Heart left ventricle (tissue), 16 donors: ENCODE data around the gene AHCYL1. TPM values are rescaled to one million over a fixed set of nuclear protein-coding genes. Genes with fewer than 3 reads are reported as not detected.

Source experiments
- ATAC-seq, 4 donors: fragments of 200-7000 bp; cut with Tn5 transposase; one replicate each; pipeline ENCODE4 v1.9.1; 2020 to 2022; ENCODE audit warnings: moderate library complexity in 4 of 4, mild to moderate bottlenecking in 3 of 4, moderate number of reproducible peaks in 1 of 4
- DNase-seq, 5 donors: peaks; one replicate each; pipeline ENCODE4 v3.0.0-alpha.2; 2020
- H3K27ac ChIP-seq, 12 donors: fragments of 200-600 bp; sonication (generic) in 4 of 12; one replicate each; pipeline versions ENCODE4 v1.5.0 to v1.8.0; 2016 to 2022; ENCODE audit warnings: mild to moderate bottlenecking in 2 of 12
- H3K27me3 ChIP-seq, 9 donors: fragments of 200-600 bp; sonication (generic) in 2 of 9; one replicate each; pipeline versions ENCODE4 v1.5.1 to v1.8.0; 2016 to 2022; ENCODE audit warnings: mild to moderate bottlenecking in 3 of 9
- H3K36me3 ChIP-seq, 9 donors: fragments of 200-600 bp; sonication (generic) in 2 of 9; one replicate each; pipeline versions ENCODE4 v1.5.0 to v1.8.0; 2018 to 2022; ENCODE audit warnings: mild to moderate bottlenecking in 2 of 9
- H3K4me1 ChIP-seq, 12 donors: fragments of 200-600 bp; sonication (generic) in 4 of 12; one replicate each; pipeline versions ENCODE4 v1.5.0 to v1.8.0; 2016 to 2022; ENCODE audit warnings: mild to moderate bottlenecking in 3 of 12
- H3K4me3 ChIP-seq, 12 donors: fragments of 200-600 bp; sonication (generic) in 4 of 12; one replicate each; pipeline versions ENCODE4 v1.5.0 to v1.8.0; 2017 to 2022; ENCODE audit warnings: mild to moderate bottlenecking in 9 of 12, moderate library complexity in 4 of 12
- H3K9me3 ChIP-seq, 12 donors: fragments of 200-600 bp; sonication (generic) in 4 of 12; one replicate each; pipeline versions ENCODE4 v1.5.0 to v1.8.0; 2016 to 2022; ENCODE audit warnings: mild to moderate bottlenecking in 1 of 12
- POLR2A ChIP-seq, 2 donors: fragments of 450-650 bp; IDR thresholded peaks; one replicate each; pipeline ENCODE4 v1.6.1; 2017; ENCODE audit warnings: antibody characterized with exemption in 2 of 2, mild to moderate bottlenecking in 2 of 2, moderate library complexity in 2 of 2
- WGBS, 4 donors: extraction: QIAGEN DNeasy Blood & Tissue Kit in 2 of 4; methylation state at CpG; one replicate each; pipeline versions ENCODE4 v1.1.5 to v1.1.7; 2013 to 2018; 5-methylcytosine and 5-hydroxymethylcytosine counted together
- intact Hi-C, 10 donors: fragments of 100-400 bp; cut with DNase I; formaldehyde crosslinking; loops; one replicate each; pipeline versions ENCODE4 v1.11.1 to v1.14.2; 2022
- polyA plus RNA-seq, 2 donors: library from polyadenylated mRNA; stranded (reverse); fragments of 200-250 nt; gene quantifications; one replicate each; pipeline ENCODE4 v1.2.3, GENCODE V29; 2013
- total RNA-seq, 9 donors: library from RNA; depleted of rRNA in 2 of 9; stranded (reverse); fragments of >200 nt in 2 of 9; fragmentation: NEBNext Ultra II Directional in 3 of 9; extraction: Animal tissue kit (Norgen Biotek cat#: 25700) in 3 of 9; gene quantifications; one replicate each; pipeline versions ENCODE4 v1.1.0 to v1.2.4, GENCODE V29; 2016 to 2023
- TF ChIP-seq, protein P1 (sequence below), 12 donors: fragments of 200-600 bp; sonication (generic) in 4 of 12; IDR thresholded peaks; one replicate each; pipeline versions ENCODE4 v1.5.0 to v1.8.0; 2018 to 2022; ENCODE audit warnings: antibody characterized with exemption in 12 of 12, mild to moderate bottlenecking in 5 of 12
- donor health status: ischemic (EF 13 %, LVEDD 7.1; RV severe dilation, severe dysfunction).
- donor health status: healthy with polysubstance abuse.
- donor health status: DM: no; HTN: yes; CAD: no.
- donor health status: DM: no; HTN: no; CAD: no.
- donor health status: ischemic (EF 25% LVEDD 6.9; RV normal size, moderate dysfunction).
- donor health status: ischemic (EF 25% LVEDD 5.7; RV mildly dilated, moderate dysfunction).
- donor health status: healthy.
- donor health status: DM: yes; HTN: yes; CAD: no.
- donor health status: ischemic (EF 35%, LVEDD 5.7; RV mildly dilated, moderate dysfunction).
- donor health status: nonischemic (EF 11% LVEDD 7.7; RV severe dilation, severe dysfunction).
- donor health status: DM: yes; HTN: yes; CAD: no.
- donor health status: PGD.
- donor health status: ischemic (EF 29% LVEDD 5.4; RV normal size, mild dysfunction).
- donor health status: nonischemic (EF 23%, LVEDD 6.1; RV moderate dilation, normal function).

Gene AHCYL1
- total and polyA plus RNA-seq, 11 donors = 23.8 to 56.7 (median 42.1) TPM

DNA sequence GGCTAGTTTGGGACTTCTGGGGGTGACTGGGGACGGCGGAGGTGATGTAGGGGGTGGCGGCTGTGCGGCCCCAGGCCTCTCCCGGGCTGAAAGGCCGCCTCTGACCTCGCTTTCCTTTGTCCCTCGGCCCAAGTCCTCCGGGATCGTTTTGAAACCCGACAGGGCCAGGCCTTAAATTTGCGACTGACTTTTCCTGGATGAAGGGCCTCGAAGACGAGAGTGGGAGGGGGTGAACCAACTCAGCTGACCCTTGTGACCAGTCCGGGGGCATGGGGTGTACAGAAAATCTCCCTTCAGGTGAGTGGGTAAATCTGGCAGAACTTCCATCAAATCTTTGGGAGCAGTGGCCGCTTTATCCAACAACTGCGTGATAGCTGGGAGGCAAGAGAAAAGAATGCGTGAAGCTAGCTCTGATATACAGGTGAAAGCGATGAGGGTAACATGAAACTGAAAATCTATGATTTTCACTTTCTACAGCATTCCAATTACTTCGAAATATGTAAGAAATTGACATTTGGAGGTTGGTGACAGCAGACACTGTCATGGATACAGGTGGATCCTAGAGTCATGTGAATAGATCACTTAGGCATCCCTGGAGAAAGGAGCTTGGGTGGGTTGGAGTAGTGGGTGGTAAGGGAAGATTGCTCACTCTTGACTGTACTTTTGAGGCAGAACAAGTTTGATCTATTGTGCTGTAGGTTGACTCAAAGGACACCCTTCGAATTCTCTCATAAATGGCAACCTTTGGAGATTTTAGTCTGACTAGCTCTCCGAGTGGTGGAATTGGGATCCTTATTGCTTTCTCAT is 885 bp downstream of the AHCYL1 start:
- WGBS, 4 donors = 9 to 21% (median 13%) methylated on average over 11 to 22 of the region's 22 CpGs
- TF ChIP-seq, protein P1, sequence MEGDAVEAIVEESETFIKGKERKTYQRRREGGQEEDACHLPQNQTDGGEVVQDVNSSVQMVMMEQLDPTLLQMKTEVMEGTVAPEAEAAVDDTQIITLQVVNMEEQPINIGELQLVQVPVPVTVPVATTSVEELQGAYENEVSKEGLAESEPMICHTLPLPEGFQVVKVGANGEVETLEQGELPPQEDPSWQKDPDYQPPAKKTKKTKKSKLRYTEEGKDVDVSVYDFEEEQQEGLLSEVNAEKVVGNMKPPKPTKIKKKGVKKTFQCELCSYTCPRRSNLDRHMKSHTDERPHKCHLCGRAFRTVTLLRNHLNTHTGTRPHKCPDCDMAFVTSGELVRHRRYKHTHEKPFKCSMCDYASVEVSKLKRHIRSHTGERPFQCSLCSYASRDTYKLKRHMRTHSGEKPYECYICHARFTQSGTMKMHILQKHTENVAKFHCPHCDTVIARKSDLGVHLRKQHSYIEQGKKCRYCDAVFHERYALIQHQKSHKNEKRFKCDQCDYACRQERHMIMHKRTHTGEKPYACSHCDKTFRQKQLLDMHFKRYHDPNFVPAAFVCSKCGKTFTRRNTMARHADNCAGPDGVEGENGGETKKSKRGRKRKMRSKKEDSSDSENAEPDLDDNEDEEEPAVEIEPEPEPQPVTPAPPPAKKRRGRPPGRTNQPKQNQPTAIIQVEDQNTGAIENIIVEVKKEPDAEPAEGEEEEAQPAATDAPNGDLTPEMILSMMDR (IDR thresholded peaks at IDR 0.05) = no peak
- TF ChIP-seq POLR2A (IDR thresholded peaks at IDR 0.05) = no peak
- Histone ChIP-seq H3K4me1 (peaks cover 9 to 65% (median 55%) of the 10 kb centered on the region in 12 donors), H3K36me3 (peaks cover 0 to 12% (median 0%) of the 10 kb centered on the region in 9 donors), H3K27me3 (no peaks in the 10 kb centered on the region), H3K27ac (peak overlapping the region; percentile 90 to 99 (median 98)), H3K4me3 (peak overlapping the region; percentile 61 to 97 (median 93)), H3K9me3 (no peaks in the 10 kb centered on the region)
- DNase-seq (no peak), ATAC-seq (peak in 1 of 4 donors; percentile 6)
- intact Hi-C loops = loop anchor here in 7 of 10 donors (2.0 to 10.0 kb wide), 5 partner anchors 341 to 441 kb away; partner anchors contain the start of gene GNAI3 (in 5 of the 7)

DNA sequence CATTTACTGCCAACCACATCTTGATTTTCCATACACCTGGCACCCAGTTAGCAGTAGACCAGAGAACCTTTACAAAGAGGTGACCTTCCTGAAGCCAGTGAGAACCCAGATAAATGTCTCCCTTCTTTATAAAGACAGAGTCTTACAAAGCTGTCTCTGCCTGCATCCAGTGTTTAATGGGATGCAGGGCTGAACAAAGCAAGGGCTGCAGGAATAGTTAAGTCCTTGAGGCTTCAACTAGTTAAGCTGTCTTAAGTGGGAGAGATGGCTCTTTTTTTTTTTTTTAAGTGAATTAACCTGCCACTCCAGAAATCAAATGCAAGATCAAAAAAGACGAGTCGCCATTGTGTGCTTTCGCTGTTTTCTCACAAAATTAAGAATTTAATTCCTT is 1.5 kb downstream of the AHCYL1 start:
- Histone ChIP-seq H3K27ac (peak overlapping the region in 8 of 12 donors; percentile 95 to 99 (median 98)), H3K4me1 (peaks cover 9 to 71% (median 55%) of the 10 kb centered on the region in 12 donors), H3K36me3 (peaks cover 0 to 13% (median 0%) of the 10 kb centered on the region in 9 donors), H3K4me3 (peak overlapping the region; percentile 61 to 97 (median 93)), H3K9me3 (no peaks in the 10 kb centered on the region), H3K27me3 (no peaks in the 10 kb centered on the region)
- 82 to 91% (median 90%) methylated on average over 3 of the region's 3 CpGs for WGBS, 4 donors
- TF ChIP-seq, protein P1 (IDR thresholded peaks at IDR 0.05) = no peak
- TF ChIP-seq POLR2A (IDR thresholded peaks at IDR 0.05) = no peak
- ATAC-seq (no peak), DNase-seq (no peak)
- intact Hi-C loops = loop anchor here in 7 of 10 donors (5.0 to 10.0 kb wide), 4 partner anchors 341 to 441 kb away; partner anchors contain the start of gene GNAI3 (in 5 of the 7)

DNA sequence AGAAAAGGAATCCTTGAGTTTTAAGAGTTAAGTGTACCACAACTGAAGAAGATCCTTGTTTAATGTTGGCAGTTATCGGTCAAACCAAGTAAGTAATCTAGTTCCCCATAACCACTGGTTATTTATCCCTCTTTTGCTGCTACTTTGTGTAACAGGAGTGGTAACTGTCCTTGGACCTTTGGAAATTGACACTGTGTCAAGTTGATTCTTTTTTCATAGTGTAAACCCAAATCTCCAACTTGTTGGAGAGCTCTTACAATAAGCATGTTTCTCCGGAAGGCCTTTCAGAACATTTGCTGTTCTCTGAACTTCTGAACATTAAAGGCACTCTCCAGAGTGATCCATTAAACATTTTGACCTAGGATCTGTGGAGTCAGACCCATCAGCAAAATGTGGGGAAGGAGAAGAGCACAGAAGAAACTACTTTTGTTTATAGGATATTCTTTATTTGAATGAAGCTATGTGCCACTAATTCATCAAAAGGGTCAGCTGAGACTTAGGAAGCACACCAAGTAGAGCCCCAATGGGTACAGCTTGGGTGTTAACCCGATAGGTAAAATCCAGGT is 3.9 kb downstream of the AHCYL1 start:
- Histone ChIP-seq H3K27ac (no peak overlapping the region), H3K4me3 (no peak overlapping the region), H3K27me3 (no peaks in the 10 kb centered on the region), H3K36me3 (peaks cover 0 to 16% (median 0%) of the 10 kb centered on the region in 9 donors), H3K4me1 (peaks cover 12 to 84% (median 63%) of the 10 kb centered on the region in 12 donors), H3K9me3 (no peaks in the 10 kb centered on the region)
- intact Hi-C loops = loop anchor here in 7 of 10 donors (5.0 to 10.0 kb wide), 4 partner anchors 344 to 444 kb away; partner anchors contain the start of gene GNAI3 (in 5 of the 7)
- TF ChIP-seq POLR2A (IDR thresholded peaks at IDR 0.05) = no peak
- TF ChIP-seq, protein P1 (IDR thresholded peaks at IDR 0.05) = no peak
- 92 to 95% (median 93%) methylated on average over 3 of the region's 3 CpGs for WGBS, 4 donors
- DNase-seq (no peak), ATAC-seq (no peak)
